Stimulated activated effector memory CD8-positive, alpha-beta T cell treated with anti-CD3 and anti-CD28 coated beads, Interleukin-12 subunit alpha, Interleukin-12 subunit beta, amount 100 ng/mL, for 72 hours (primary cell): ENCODE measurements around the gene CENPP.

Experiments used
- ATAC-seq: fragments of 150-1000 bp; cut with Tn5 transposase; 2 replicates; pipeline ENCODE4 v1.10.0; 2021
- DNase-seq, 2 donors: peaks; one replicate each; pipeline ENCODE4 v3.0.0; 2021 to 2022; ENCODE audit warnings: low spot score in 2 of 2
- H3K27ac Mint-ChIP-seq: one replicate; pipeline ENCODE4 v1.8.0; 2022; ENCODE audit warnings: mild to moderate bottlenecking, mixed read lengths
- H3K36me3 Mint-ChIP-seq: one replicate; pipeline ENCODE4 v1.8.0; 2022; ENCODE audit warnings: mild to moderate bottlenecking, mixed read lengths
- H3K4me1 Mint-ChIP-seq: one replicate; pipeline ENCODE4 v1.8.0; 2022; ENCODE audit warnings: mixed read lengths
- H3K4me3 Mint-ChIP-seq: one replicate; pipeline ENCODE4 v1.8.0; 2022; ENCODE audit warnings: mild to moderate bottlenecking, mixed read lengths
- H3K9me3 Mint-ChIP-seq: one replicate; pipeline ENCODE4 v1.8.0; 2022; ENCODE audit warnings: mixed read lengths

CENPP gene

DNA sequence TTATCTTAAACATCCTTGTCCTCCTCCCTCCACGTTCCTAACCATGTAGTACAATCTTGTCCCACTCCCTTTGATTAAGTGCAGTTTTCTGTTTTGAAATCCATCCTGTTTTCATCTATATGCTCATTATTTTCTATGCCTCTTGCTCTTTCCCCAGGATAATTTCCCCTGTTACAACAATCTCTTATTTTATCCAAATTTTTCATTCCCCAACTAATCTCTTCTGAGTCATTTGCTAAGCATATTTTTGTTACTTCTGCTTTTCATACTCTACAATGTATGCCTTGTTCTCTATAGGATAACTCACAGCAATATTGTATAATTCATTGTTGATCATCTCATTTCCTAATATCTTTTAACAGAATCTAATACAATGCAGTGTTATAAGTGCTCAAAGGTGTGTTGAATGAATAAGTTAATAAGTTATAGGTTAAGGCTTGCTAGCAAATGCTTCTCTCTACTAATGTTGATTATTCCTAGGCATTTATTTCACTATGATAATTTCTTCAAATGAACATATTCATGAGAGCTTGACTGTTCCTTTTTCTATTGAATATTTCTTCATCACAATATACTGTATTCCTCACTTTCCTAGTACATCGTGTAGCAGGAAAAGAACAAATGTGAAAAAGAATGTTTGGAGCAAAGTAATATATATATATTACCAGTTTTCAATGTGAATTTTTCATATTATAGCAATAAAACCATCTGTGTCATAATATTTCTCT lies 97.0 kb downstream of the CENPP start:
- no peaks in the 10 kb centered on the region for H3K4me1 Mint-ChIP-seq
- no peaks in the 10 kb centered on the region for H3K36me3 Mint-ChIP-seq
- ATAC-seq (no peak), DNase-seq (no peak)
- no peak overlapping the region for H3K27ac Mint-ChIP-seq
- no peak overlapping the region for H3K4me3 Mint-ChIP-seq
- no peaks in the 10 kb centered on the region for H3K9me3 Mint-ChIP-seq

DNA sequence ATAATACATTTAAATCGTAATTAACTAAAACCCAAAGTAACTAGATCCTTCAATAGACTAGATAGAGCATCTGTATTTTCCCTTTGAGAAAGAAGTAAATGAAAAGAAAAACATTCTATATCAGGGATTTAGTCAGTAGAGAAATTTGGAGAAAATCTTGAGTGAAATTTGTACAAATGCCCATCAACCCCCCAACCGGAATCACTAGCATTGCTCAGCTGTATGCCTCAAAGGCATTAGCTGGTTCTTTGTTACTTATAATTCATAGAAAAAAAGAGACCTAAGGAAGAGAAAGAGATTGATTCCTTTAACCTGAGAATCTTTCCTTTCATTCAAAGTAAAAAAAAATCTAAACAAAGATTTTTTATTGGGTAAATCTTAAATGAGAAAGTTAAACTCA lies 97.9 kb downstream of the CENPP start:
- no peak for ATAC-seq
- no peaks in the 10 kb centered on the region for H3K9me3 Mint-ChIP-seq
- no peaks in the 10 kb centered on the region for H3K4me1 Mint-ChIP-seq
- H3K4me3 Mint-ChIP-seq = no peak overlapping the region
- DNase-seq = no peak
- no peak overlapping the region for H3K27ac Mint-ChIP-seq
- H3K36me3 Mint-ChIP-seq = no peaks in the 10 kb centered on the region

DNA sequence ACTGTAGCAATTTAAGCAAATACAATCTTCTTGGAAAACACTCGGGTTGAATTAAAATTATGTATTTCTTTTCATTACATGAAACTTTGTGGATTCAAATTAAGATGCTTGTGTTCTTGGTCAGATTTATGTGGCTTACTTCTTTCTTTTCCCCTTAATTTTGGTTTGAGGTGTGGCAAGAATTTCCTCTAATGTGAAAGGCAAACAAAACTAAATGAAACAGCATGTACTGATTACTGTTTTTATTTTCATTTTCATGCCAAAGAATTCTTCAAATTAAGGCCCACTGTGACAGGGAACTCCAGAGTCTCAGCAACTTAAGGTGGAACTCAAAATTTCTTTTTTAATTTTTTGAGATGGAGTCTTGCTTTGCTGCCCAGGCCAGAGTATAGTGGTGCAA lies 98.6 kb downstream of the CENPP start, which contains the start of gene OMD:
Gene OMD, minus strand, starts transcription at position 132 of the 400 bp plus-strand sequence. CDS start 6,913 bp downstream, outside the sequence.
- ATAC-seq (no peak), DNase-seq (no peak)
- Mint-ChIP-seq H3K9me3 (no peaks in the 10 kb centered on the region), H3K27ac (no peak within 1 kb of the TSS), H3K36me3 (no peaks in the 10 kb centered on the region), H3K4me3 (no peak within 1 kb of the TSS), H3K4me1 (no peaks in the 10 kb centered on the region)

DNA sequence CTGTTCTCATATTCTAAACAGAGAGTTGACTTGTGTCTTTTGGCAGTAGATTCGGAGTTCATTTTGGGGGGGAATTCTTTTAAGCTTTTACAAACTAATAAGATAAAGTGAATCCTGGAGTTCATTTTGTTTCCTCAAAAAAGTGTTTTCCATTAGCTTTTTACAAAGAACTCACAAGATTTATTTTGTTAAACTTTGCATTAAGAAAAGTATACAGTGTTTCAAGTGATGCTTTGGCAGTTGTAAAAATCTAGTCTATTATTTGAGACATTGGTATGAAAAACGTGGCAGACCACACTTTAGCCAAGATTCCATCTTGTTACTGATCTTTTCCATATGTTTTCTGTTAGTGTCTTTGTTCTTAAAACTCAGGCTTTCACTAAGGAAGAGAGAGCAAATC lies 99.7 kb downstream of the CENPP start:
- Mint-ChIP-seq H3K4me3 (no peak overlapping the region), H3K4me1 (no peaks in the 10 kb centered on the region), H3K9me3 (no peaks in the 10 kb centered on the region), H3K27ac (no peak overlapping the region), H3K36me3 (no peaks in the 10 kb centered on the region)
- ATAC-seq (no peak), DNase-seq (no peak)

DNA sequence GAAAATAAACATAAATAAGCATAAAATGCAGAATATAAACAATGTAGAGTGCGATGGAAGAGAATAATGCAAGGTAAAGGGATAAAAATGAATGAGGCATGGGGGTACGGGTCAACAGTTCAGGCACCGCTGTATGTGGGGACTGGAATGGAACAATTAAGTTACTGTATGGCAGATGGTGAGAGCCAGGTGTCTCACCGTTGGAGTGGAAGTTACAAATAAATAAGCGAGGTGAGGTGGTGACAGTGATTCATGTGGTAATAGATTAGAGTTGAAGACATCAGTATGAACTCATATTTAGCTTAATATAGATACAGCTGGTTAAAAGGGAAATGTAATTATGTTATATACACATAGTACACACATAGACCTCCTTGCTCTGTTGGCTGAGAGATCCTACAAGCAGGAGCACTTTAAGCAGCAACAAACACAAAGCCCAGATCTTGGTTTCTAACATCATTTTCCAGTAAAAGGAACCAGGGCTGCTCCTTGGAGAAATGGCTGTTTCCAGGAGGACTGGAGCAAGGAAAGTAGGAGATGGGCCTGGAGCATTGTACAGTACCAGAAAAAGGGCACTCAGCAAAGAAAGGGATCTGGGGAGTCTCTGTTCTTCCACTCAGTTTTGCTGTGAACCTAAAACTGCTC lies 100.9 kb downstream of the CENPP start:
- ATAC-seq = no peak
- H3K4me3 Mint-ChIP-seq = no peak overlapping the region
- H3K27ac Mint-ChIP-seq = no peak overlapping the region
- no peaks in the 10 kb centered on the region for H3K4me1 Mint-ChIP-seq
- H3K9me3 Mint-ChIP-seq = no peaks in the 10 kb centered on the region
- H3K36me3 Mint-ChIP-seq = no peaks in the 10 kb centered on the region
- no peak for DNase-seq

DNA sequence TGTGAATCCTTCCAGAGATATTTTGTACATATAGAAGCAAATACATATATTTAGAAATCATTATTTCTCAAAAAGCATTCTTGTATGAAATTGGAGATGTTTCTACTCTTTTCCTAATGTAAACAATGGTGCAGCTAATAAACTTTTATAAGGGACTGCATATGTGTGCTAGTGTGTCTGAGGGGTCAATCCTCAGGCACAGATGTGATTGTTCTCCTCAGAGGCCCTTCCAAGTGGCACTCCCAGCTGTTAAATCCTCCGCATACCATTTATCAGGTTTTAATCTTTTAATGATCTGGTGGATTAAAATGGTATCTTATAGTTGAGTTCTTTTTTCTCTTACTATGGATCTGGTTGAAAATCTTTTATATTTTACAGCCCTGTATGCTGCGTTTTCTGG lies 104.1 kb downstream of the CENPP start:
- no peak for DNase-seq
- no peaks in the 10 kb centered on the region for H3K9me3 Mint-ChIP-seq
- no peaks in the 10 kb centered on the region for H3K4me1 Mint-ChIP-seq
- no peak overlapping the region for H3K4me3 Mint-ChIP-seq
- no peak overlapping the region for H3K27ac Mint-ChIP-seq
- H3K36me3 Mint-ChIP-seq = peaks cover 11% of the 10 kb centered on the region
- no peak for ATAC-seq

DNA sequence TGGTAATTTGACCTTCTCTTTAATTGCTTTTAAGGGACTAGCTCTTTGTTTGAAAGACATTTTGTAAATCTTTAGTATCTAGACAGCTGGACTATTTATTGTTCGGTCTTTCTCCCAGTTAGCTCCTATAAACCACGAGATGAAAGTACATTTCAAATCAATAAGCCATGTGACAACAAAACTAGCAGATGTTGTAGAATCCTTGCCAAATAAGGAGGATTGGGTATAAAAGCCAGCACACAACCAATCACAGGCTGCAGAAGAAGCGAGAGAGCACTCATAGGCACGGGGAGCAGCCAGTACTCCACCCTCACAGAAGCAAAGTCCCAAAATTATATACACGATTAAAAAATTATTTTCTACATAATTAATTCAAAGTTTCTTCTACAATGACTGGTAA lies 106.6 kb downstream of the CENPP start:
- H3K4me3 Mint-ChIP-seq = no peak overlapping the region
- no peak for ATAC-seq

DNA sequence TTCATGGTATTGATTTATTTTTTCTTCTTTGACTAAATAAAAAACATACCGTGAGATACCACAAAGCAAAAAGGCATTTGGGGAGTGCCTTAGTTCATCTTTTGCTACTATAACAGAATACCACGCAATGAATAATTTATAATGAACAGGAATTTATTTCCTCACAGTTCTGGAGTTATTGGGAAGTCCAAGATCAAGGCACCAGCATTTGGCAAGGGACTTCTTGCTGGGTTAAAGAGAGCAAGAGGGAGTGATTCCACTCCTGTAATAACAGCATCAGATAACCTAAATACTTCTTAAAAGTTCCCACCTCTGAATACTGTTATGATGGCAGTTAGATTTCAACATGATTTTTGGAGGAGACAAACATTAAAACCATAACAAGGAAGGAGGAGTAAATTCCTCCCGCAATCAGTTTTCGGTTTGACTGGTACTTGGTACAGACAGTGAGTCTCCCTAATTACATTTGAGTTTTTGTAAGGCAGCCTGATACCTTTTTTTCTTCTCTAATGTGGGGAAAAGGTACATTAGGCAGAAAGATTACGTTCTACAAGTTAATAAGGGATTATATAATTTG lies 107.3 kb downstream of the CENPP start:
- Mint-ChIP-seq H3K4me3 (no peak overlapping the region), H3K4me1 (no peaks in the 10 kb centered on the region), H3K27ac (no peak overlapping the region), H3K36me3 (peaks cover 11% of the 10 kb centered on the region), H3K9me3 (no peaks in the 10 kb centered on the region)
- ATAC-seq = no peak
- no peak for DNase-seq

More for the DNA sequence above, 106.6 kb downstream of the CENPP start:
- Mint-ChIP-seq H3K9me3 (no peaks in the 10 kb centered on the region), H3K36me3 (peaks cover 11% of the 10 kb centered on the region), H3K4me1 (no peaks in the 10 kb centered on the region), H3K27ac (no peak overlapping the region)
- DNase-seq = no peak

DNA sequence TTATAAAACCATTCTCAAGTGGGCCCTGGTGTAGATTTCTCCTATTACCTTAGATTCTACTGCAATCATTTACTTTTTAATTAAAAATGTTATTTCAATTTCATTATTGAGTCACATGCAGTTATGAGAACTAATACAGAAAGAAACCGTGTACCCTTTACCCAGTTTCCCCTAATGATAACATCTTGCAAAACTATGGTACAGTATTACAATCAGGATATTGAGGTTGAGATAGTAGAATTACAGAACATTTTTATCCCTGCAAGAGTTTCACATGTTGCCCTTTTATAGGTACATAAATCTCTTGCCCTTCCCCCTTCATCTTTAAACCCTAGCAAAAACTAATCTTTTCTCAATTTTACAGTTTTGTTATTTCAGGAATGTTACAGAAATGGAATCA lies 109.5 kb downstream of the CENPP start:
- ATAC-seq (no peak), DNase-seq (no peak)
- H3K27ac Mint-ChIP-seq = no peak overlapping the region
- no peaks in the 10 kb centered on the region for H3K9me3 Mint-ChIP-seq
- H3K4me3 Mint-ChIP-seq = no peak overlapping the region
- H3K4me1 Mint-ChIP-seq = peaks cover 8% of the 10 kb centered on the region
- peaks cover 11% of the 10 kb centered on the region for H3K36me3 Mint-ChIP-seq

DNA sequence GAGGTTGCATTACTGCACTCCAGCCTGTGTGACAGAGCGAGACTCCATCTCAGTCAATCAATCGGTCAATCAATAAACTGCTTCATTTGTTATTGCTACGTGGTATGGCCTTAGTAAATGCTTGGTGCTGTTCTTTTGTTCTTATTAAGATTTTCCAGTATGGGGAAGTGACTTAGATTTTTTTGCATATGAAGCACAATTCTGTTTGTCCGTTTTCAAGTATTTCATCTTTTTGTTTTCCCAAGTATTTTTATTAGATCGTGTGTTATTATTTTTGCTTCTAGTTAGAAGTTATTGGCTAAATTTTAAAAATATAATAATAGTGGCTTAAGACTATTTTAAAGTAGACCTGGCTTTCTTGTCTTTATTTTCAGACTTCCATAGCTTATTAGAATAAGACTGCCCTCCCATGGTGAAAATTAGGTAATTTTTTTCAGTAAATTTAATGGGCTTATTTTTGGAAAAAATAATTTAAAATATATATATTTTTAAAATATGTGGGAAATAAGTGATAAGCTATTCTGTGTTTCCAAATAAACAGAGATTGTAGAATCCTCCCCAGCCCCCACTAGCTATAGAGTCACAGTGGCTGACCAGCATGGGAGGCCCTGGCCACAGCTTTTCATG lies 113.3 kb downstream of the CENPP start:
- H3K9me3 Mint-ChIP-seq = no peaks in the 10 kb centered on the region
- DNase-seq = no peak
- H3K36me3 Mint-ChIP-seq = peaks cover 5% of the 10 kb centered on the region
- H3K27ac Mint-ChIP-seq = no peak overlapping the region
- no peak for ATAC-seq
- peaks cover 13% of the 10 kb centered on the region for H3K4me1 Mint-ChIP-seq
- H3K4me3 Mint-ChIP-seq = no peak overlapping the region

DNA sequence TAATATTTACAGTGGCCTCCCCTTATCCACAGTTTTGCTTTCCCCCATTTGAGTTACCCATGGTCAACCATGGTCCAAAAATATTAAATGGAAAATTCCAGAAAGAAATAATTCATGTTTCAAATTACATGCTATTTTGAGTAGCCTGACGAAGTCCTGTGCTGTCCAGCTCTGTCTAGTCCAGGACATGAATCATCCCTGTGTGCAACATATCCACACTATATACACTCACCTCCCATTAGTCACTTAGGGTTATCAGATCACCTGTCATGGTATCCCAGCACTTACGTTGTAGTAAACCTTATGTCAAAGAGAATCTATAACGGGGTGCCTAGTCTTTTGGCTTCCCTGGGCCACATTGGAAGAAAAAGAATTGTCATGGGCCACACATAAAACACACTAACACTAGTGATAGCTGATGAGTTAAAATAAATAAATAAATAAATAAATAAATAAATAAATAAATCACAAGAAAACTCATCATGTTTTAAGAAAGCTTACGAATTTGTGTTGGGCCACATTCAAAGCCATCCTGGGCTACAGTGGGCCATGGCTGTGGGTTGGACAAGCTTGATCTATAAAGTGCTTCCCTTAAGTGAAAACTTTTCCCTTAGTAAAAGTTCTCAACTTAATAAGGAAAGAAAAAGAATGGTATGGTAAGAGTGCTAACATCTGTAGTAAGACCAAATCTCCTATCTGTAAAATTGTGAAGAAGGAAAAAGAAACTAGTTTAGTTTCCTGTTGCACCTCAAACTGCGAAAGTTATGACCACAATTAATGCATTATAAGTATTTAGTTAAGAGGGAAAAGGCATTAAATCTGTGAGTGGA lies 114.4 kb downstream of the CENPP start:
- Mint-ChIP-seq H3K4me3 (peak overlapping the region; percentile 5), H3K9me3 (no peaks in the 10 kb centered on the region), H3K4me1 (peaks cover 13% of the 10 kb centered on the region), H3K36me3 (no peaks in the 10 kb centered on the region), H3K27ac (no peak overlapping the region)
- ATAC-seq = no peak
- DNase-seq = no peak

DNA sequence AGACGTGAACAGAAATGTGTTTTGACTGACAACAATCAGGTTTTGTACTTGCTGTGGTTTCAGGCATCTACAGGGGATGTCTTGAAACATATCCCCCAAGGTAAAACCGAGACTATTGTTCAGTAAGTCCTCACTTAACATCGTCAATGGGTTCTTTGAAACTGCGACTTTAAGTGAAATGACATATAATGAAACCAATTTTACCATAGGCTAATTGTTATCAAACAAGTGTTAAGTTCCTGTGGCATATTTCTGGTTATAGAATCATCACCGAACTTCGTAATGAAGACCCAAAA lies 114.9 kb downstream of the CENPP start:
- no peaks in the 10 kb centered on the region for H3K36me3 Mint-ChIP-seq
- no peaks in the 10 kb centered on the region for H3K9me3 Mint-ChIP-seq
- H3K4me3 Mint-ChIP-seq = peak overlapping the region; percentile 5
- ATAC-seq (peak; percentile 84), DNase-seq (no peak)
- H3K4me1 Mint-ChIP-seq = peaks cover 13% of the 10 kb centered on the region
- H3K27ac Mint-ChIP-seq = no peak overlapping the region

DNA sequence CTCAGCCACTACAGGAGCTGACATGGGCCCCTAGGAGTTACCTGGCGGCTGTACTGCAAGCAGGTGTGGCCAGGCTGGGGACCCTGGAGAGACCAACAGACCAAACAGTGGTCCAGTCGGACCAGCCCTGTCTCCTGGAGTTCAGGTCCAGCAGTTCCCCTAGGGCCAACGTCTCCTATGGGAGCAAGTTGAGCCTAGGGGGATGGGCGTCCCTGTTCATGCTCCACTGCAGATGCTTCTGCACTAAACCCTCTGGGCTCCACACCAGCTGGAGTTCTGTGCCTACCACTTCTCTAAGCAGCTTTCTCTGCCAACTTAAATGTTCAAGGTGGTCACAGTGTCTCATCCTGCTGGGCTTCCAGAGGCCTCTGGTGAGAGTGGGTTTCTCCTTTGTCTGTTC lies 119.1 kb downstream of the CENPP start:
- no peaks in the 10 kb centered on the region for H3K36me3 Mint-ChIP-seq
- no peak overlapping the region for H3K4me3 Mint-ChIP-seq
- no peaks in the 10 kb centered on the region for H3K9me3 Mint-ChIP-seq
- H3K4me1 Mint-ChIP-seq = peaks cover 8% of the 10 kb centered on the region
- no peak for ATAC-seq
- no peak for DNase-seq
- no peak overlapping the region for H3K27ac Mint-ChIP-seq

DNA sequence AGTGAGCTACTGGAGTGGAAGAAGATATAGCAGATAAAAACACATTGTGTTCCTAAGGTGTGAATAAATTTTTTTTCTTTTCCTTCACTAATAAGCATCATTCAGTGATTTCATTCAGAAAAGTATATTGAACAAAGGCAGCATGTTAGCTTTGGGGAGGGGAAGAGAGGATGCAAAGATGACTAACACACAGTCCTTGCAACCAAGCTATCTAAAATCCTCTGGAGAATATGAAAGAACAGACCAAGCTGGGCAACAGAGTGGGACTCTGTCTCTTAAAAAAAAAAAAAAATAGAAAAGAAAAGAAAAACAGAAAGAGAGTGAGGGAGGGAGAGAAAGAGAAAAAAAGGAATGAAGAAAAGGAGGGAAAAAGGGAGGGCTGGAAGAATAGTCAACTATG lies 120.8 kb downstream of the CENPP start:
- ATAC-seq (no peak), DNase-seq (no peak)
- Mint-ChIP-seq H3K9me3 (no peaks in the 10 kb centered on the region), H3K36me3 (no peaks in the 10 kb centered on the region), H3K4me3 (no peak overlapping the region), H3K27ac (no peak overlapping the region), H3K4me1 (no peaks in the 10 kb centered on the region)

DNA sequence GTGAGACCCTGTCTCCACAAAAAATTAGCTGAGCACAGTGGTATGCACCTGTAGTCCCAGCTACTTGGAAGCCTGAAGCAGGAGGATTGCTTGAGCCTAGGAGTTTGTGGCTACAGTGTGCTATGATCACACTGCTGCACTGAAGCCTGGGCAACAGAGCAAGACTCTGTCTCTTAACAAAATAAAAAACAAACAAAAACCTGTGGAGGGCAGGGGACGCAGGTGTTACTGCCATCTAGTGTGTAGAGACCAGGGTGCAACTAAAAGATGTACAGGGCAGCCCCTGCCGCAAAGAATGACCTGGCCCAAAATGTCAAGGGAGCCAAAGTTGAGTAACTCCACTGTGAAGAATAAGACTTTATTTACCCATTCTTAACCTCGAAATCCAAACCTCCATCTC lies 129.5 kb downstream of the CENPP start:
- H3K36me3 Mint-ChIP-seq = no peaks in the 10 kb centered on the region
- no peaks in the 10 kb centered on the region for H3K4me1 Mint-ChIP-seq
- no peak overlapping the region for H3K4me3 Mint-ChIP-seq
- H3K27ac Mint-ChIP-seq = no peak overlapping the region
- no peaks in the 10 kb centered on the region for H3K9me3 Mint-ChIP-seq
- no peak for DNase-seq
- ATAC-seq = no peak
